ENCODE measurements around the gene ADRM1. TPM values are rescaled to one million over a fixed set of nuclear protein-coding genes. Genes with fewer than 3 reads are reported as not detected.

The ADRM1 gene
- total RNA-seq, 4 donors from 2014 or later: 41.8 to 126 (median 109) TPM

- H3K27ac ChIP-seq: peak overlapping the region; percentile 97 to 100 (median 98)
- peaks cover 15 to 23% (median 20%) of the 10 kb centered on the region in 4 donors for H3K4me1 ChIP-seq
- no peaks in the 10 kb centered on the region for H3K9me3 ChIP-seq
- no peaks in the 10 kb centered on the region for H3K27me3 ChIP-seq
- peaks cover 0 to 35% (median 11%) of the 10 kb centered on the region in 4 donors for H3K36me3 ChIP-seq
- intact Hi-C loops (cut with DNase I; ENCODE audit: low total_unique reads) (no loop called here), in situ Hi-C loops (cut with MboI; ENCODE audit: low pct_ligation_motif_present in 1 of 4, low pct_unique_long_range_greater_than_20kb in 1 of 4, low sequenced_read_pairs in 3 of 4) (no loop called here)
- 70 to 85% methylated on average over 6 to 18 of the region's 29 CpGs for WGBS, 2 donors (ENCODE audit: low coverage in 1 of 2)
- DNase-seq: no peak
- H3K4me3 ChIP-seq: peak overlapping the region in 3 of 4 donors; percentile 71 to 98 (median 86)
- TF ChIP-seq POLR2A (IDR thresholded peaks at IDR 0.05): no peak
- TF ChIP-seq POLR2AphosphoS5 (IDR thresholded peaks at IDR 0.05): no peak
- TF ChIP-seq CTCF (IDR thresholded peaks at IDR 0.05): no peak
- no peak for TF ChIP-seq EP300 (IDR thresholded peaks at IDR 0.05; ENCODE audit: low read depth)
Measured at GRCh38 chr20:62304331-62305148, 1.7 kb downstream of the ADRM1 start.

- Histone ChIP-seq H3K36me3 (peaks cover 0 to 35% (median 11%) of the 10 kb centered on the region in 4 donors), H3K27me3 (no peaks in the 10 kb centered on the region), H3K27ac (peak overlapping the region in 2 of 4 donors; percentile 17 to 99), H3K4me3 (no peak overlapping the region), H3K9me3 (no peaks in the 10 kb centered on the region), H3K4me1 (peaks cover 15 to 23% (median 20%) of the 10 kb centered on the region in 4 donors)
- WGBS, 2 donors (ENCODE audit: low coverage in 1 of 2): 76% methylated on average over 18 of the region's 18 CpGs; no CpG with 5 or more reads in 1 of the 2 donors
- intact Hi-C loops (cut with DNase I; ENCODE audit: low total_unique reads) (no loop called here), in situ Hi-C loops (cut with MboI; ENCODE audit: low pct_ligation_motif_present in 1 of 4, low pct_unique_long_range_greater_than_20kb in 1 of 4, low sequenced_read_pairs in 3 of 4) (no loop called here)
- TF ChIP-seq CTCF (IDR thresholded peaks at IDR 0.05) (no peak), POLR2AphosphoS5 (IDR thresholded peaks at IDR 0.05) (no peak), EP300 (IDR thresholded peaks at IDR 0.05; ENCODE audit: low read depth) (no peak), POLR2A (IDR thresholded peaks at IDR 0.05) (no peak)
- DNase-seq: no peak
Measured at GRCh38 chr20:62305149-62305764, 2.5 kb downstream of the ADRM1 start.

- in situ Hi-C loops (cut with MboI; ENCODE audit: low pct_ligation_motif_present in 1 of 4, low pct_unique_long_range_greater_than_20kb in 1 of 4, low sequenced_read_pairs in 3 of 4) (no loop called here), intact Hi-C loops (cut with DNase I; ENCODE audit: low total_unique reads) (no loop called here)
- DNase-seq: no peak
- Histone ChIP-seq H3K27ac (no peak overlapping the region), H3K4me3 (no peak overlapping the region), H3K9me3 (no peaks in the 10 kb centered on the region), H3K36me3 (peaks cover 0 to 35% (median 11%) of the 10 kb centered on the region in 4 donors), H3K4me1 (peaks cover 15 to 23% (median 20%) of the 10 kb centered on the region in 4 donors), H3K27me3 (no peaks in the 10 kb centered on the region)
- 80 to 87% methylated on average over 7 to 30 of the region's 33 CpGs for WGBS, 2 donors (ENCODE audit: low coverage in 1 of 2)
- no peak for TF ChIP-seq CTCF (IDR thresholded peaks at IDR 0.05)
- peak in 1 of 3 donors; percentile 14 for TF ChIP-seq POLR2AphosphoS5 (IDR thresholded peaks at IDR 0.05)
Measured at GRCh38 chr20:62305765-62306413, 3.1 kb downstream of the ADRM1 start.

Measured in transverse colon (tissue), 4 donors.